Lower lobe of right lung (tissue), 2 donors: ENCODE results near the gene DLEC1. TPM values are rescaled to one million over a fixed set of nuclear protein-coding genes. Genes with fewer than 3 reads are reported as not detected.
A peak's percentile ranks its signal among the peaks of the same experiment; 100 is the strongest.

Experiments used
- ATAC-seq, 2 donors: fragments of 200-7000 bp; cut with Tn5 transposase; one replicate each; pipeline ENCODE4 v1.9.1; 2020 to 2022; ENCODE audit warnings: mild to moderate bottlenecking in 2 of 2, moderate library complexity in 2 of 2
- DNase-seq: peaks from one replicate; pipeline ENCODE4 v3.0.0-alpha.2; 2020
- H3K27ac ChIP-seq: fragments of 200-600 bp; one replicate; pipeline ENCODE4 v1.8.0; 2022
- H3K27me3 ChIP-seq: fragments of 200-600 bp; one replicate; pipeline ENCODE4 v1.8.0; 2022; ENCODE audit warnings: low read depth
- H3K36me3 ChIP-seq: fragments of 200-600 bp; one replicate; pipeline ENCODE4 v1.8.0; 2022; ENCODE audit warnings: mild to moderate bottlenecking
- H3K4me1 ChIP-seq: fragments of 200-600 bp; one replicate; pipeline ENCODE4 v1.8.0; 2022
- H3K4me3 ChIP-seq: fragments of 200-600 bp; one replicate; pipeline ENCODE4 v1.8.0; 2022; ENCODE audit warnings: mild to moderate bottlenecking
- H3K9me3 ChIP-seq: fragments of 200-600 bp; one replicate; pipeline ENCODE4 v1.8.0; 2022
- CTCF ChIP-seq: fragments of 200-600 bp; IDR thresholded peaks from one replicate; pipeline ENCODE4 v1.8.0; 2022; ENCODE audit warnings: antibody characterized with exemption, mild to moderate bottlenecking
- intact Hi-C: fragments of 100-400 bp; cut with DNase I; formaldehyde crosslinking; loops from one replicate; pipeline ENCODE4 v1.11.0; 2022
- total RNA-seq: library from RNA; stranded (reverse); fragmentation: NEBNext Ultra II Directional; extraction: Animal tissue kit (Norgen Biotek cat#: 25700); gene quantifications from one replicate; pipeline ENCODE4 v1.2.1, GENCODE V29; 2021
- donor health status: DM: no; HTN: yes; CAD: no; lungs with severe emphysema.

The DLEC1 gene
- total RNA-seq, 1 donor from 2014 or later: 15.0 TPM

- ATAC-seq (no peak), DNase-seq (no peak)
- intact Hi-C loops: no loop called here
- Histone ChIP-seq H3K27ac (no peak overlapping the region), H3K36me3 (peaks cover 16% of the 10 kb centered on the region), H3K9me3 (no peaks in the 10 kb centered on the region), H3K4me3 (no peak overlapping the region), H3K27me3 (no peaks in the 10 kb centered on the region), H3K4me1 (peaks cover 5% of the 10 kb centered on the region)
- TF ChIP-seq CTCF: no peak
These were observed 76.1 kb downstream of the DLEC1 start for GRCh38 chr3:38114875-38115644.

- Histone ChIP-seq H3K4me3 (no peak overlapping the region), H3K36me3 (peaks cover 24% of the 10 kb centered on the region), H3K27ac (no peak overlapping the region), H3K27me3 (no peaks in the 10 kb centered on the region), H3K4me1 (peaks cover 5% of the 10 kb centered on the region), H3K9me3 (no peaks in the 10 kb centered on the region)
- DNase-seq: no peak
- TF ChIP-seq CTCF: no peak
- no peak for ATAC-seq
- intact Hi-C loops: no loop called here
These were observed 76.8 kb downstream of the DLEC1 start for GRCh38 chr3:38115645-38116427.

- H3K9me3 ChIP-seq: no peaks in the 10 kb centered on the region
- no peaks in the 10 kb centered on the region for H3K27me3 ChIP-seq
- DNase-seq (peak; percentile 39), ATAC-seq (no peak)
- peaks cover 5% of the 10 kb centered on the region for H3K4me1 ChIP-seq
- no peak overlapping the region for H3K4me3 ChIP-seq
- TF ChIP-seq CTCF: no peak
- no peak overlapping the region for H3K27ac ChIP-seq
- intact Hi-C loops: no loop called here
- peaks cover 32% of the 10 kb centered on the region for H3K36me3 ChIP-seq
These were observed 77.6 kb downstream of the DLEC1 start for GRCh38 chr3:38116471-38117162.

GRCh38 chr3:38117163-38117716 lies 78.2 kb downstream of the DLEC1 start:
- no peak for TF ChIP-seq CTCF
- H3K4me3 ChIP-seq: no peak overlapping the region
- intact Hi-C loops: no loop called here
- H3K4me1 ChIP-seq: peaks cover 5% of the 10 kb centered on the region
- no peaks in the 10 kb centered on the region for H3K9me3 ChIP-seq
- H3K36me3 ChIP-seq: peaks cover 38% of the 10 kb centered on the region
- H3K27me3 ChIP-seq: no peaks in the 10 kb centered on the region
- no peak overlapping the region for H3K27ac ChIP-seq
- peak; percentile 70 to 88 for ATAC-seq
- peak; percentile 66 for DNase-seq

- H3K27me3 ChIP-seq: no peaks in the 10 kb centered on the region
- intact Hi-C loops: no loop called here
- ATAC-seq (peak; percentile 84 to 86), DNase-seq (peak; percentile 83)
- peaks cover 44% of the 10 kb centered on the region for H3K36me3 ChIP-seq
- H3K27ac ChIP-seq: no peak overlapping the region
- TF ChIP-seq CTCF: peak; percentile 75
- no peaks in the 10 kb centered on the region for H3K9me3 ChIP-seq
- H3K4me3 ChIP-seq: no peak overlapping the region
- H3K4me1 ChIP-seq: peaks cover 5% of the 10 kb centered on the region
These were observed 78.9 kb downstream of the DLEC1 start for GRCh38 chr3:38117748-38118420.
